ENCODE measurements around the gene CNOT8. TPM values are rescaled to one million over a fixed set of nuclear protein-coding genes. Genes with fewer than 3 reads are reported as not detected.

CNOT8 gene
- total RNA-seq, 1 experiment from 2014 or later = 64.3 TPM

GRCh38 chr5:154861946-154862345 lies 3.5 kb downstream of the CNOT8 start:
- H3K4me2 ChIP-seq (ENCODE audit: low read depth, low read length, poor library complexity, severe bottlenecking) = peak overlapping the region; percentile 2
- no peak for DNase-seq
- H3K27ac ChIP-seq (ENCODE audit: low read length) = no peak overlapping the region

GRCh38 chr5:154862766-154863165 lies 4.3 kb downstream of the CNOT8 start:
- peaks cover 33% of the 10 kb centered on the region for H3K4me1 ChIP-seq (ENCODE audit: low read length)
- peaks cover 89% of the 10 kb centered on the region for H3K79me2 ChIP-seq (ENCODE audit: low read length)
- H3K9ac ChIP-seq (ENCODE audit: low read length) = 0 out of 2 replicates have a peak overlapping the region, but pooled peaks have one; percentile 3
- H3K4me3 ChIP-seq (ENCODE audit: low read length) = no peak overlapping the region
- no peak overlapping the region for H2AFZ ChIP-seq (ENCODE audit: low read length)
- H3K9me3 ChIP-seq (ENCODE audit: low read length) = no peaks in the 10 kb centered on the region
- peak overlapping the region; percentile 2 for H3K4me2 ChIP-seq (ENCODE audit: low read depth, low read length, poor library complexity, severe bottlenecking)
- peaks cover 45% of the 10 kb centered on the region for H3K36me3 ChIP-seq (ENCODE audit: insufficient read depth, low read length)
- H4K20me1 ChIP-seq (ENCODE audit: insufficient read depth, low read depth, low read length) = peaks cover 15% of the 10 kb centered on the region; the same call in 1 of the 2 replicates
- no peaks in the 10 kb centered on the region for H3K9me2 ChIP-seq (replicated peaks; ENCODE audit: insufficient read depth, low read length)
- no peak for DNase-seq
- H3K27me3 ChIP-seq (ENCODE audit: low read length) = no peaks in the 10 kb centered on the region
- no peak overlapping the region for H3K27ac ChIP-seq (ENCODE audit: low read length)

More at GRCh38 chr5:154861946-154862345, 3.5 kb downstream of the CNOT8 start:
- peaks cover 85% of the 10 kb centered on the region for H3K79me2 ChIP-seq (ENCODE audit: low read length)
- peaks cover 40% of the 10 kb centered on the region for H3K36me3 ChIP-seq (ENCODE audit: insufficient read depth, low read length)
- no peak overlapping the region for H2AFZ ChIP-seq (ENCODE audit: low read length)
- peaks cover 15% of the 10 kb centered on the region; the same call in 1 of the 2 replicates for H4K20me1 ChIP-seq (ENCODE audit: insufficient read depth, low read depth, low read length)
- H3K4me3 ChIP-seq (ENCODE audit: low read length) = no peak overlapping the region
- no peak overlapping the region for H3K9ac ChIP-seq (ENCODE audit: low read length)
- no peaks in the 10 kb centered on the region for H3K9me2 ChIP-seq (replicated peaks; ENCODE audit: insufficient read depth, low read length)
- no peaks in the 10 kb centered on the region for H3K27me3 ChIP-seq (ENCODE audit: low read length)
- H3K9me3 ChIP-seq (ENCODE audit: low read length) = no peaks in the 10 kb centered on the region
- H3K4me1 ChIP-seq (ENCODE audit: low read length) = peaks cover 39% of the 10 kb centered on the region

- Histone ChIP-seq H3K9me3 (ENCODE audit: low read length) (no peaks in the 10 kb centered on the region), H3K79me2 (ENCODE audit: low read length) (peaks cover 91% of the 10 kb centered on the region), H2AFZ (ENCODE audit: low read length) (no peak overlapping the region), H3K27ac (ENCODE audit: low read length) (no peak overlapping the region), H3K9me2 (replicated peaks; ENCODE audit: insufficient read depth, low read length) (no peaks in the 10 kb centered on the region), H3K9ac (ENCODE audit: low read length) (no peak overlapping the region), H4K20me1 (ENCODE audit: insufficient read depth, low read depth, low read length) (peaks cover 15% of the 10 kb centered on the region; the same call in 1 of the 2 replicates), H3K4me1 (ENCODE audit: low read length) (peaks cover 33% of the 10 kb centered on the region), H3K36me3 (ENCODE audit: insufficient read depth, low read length) (peaks cover 47% of the 10 kb centered on the region), H3K4me3 (ENCODE audit: low read length) (no peak overlapping the region), H3K27me3 (ENCODE audit: low read length) (no peaks in the 10 kb centered on the region), H3K4me2 (ENCODE audit: low read depth, low read length, poor library complexity, severe bottlenecking) (no peak overlapping the region)
- DNase-seq = no peak
Observed at GRCh38 chr5:154863291-154864080, 5.1 kb downstream of the CNOT8 start.

GRCh38 chr5:154865466-154866184 lies 7.2 kb downstream of the CNOT8 start:
- peaks cover 15% of the 10 kb centered on the region; the same call in 1 of the 2 replicates for H4K20me1 ChIP-seq (ENCODE audit: insufficient read depth, low read depth, low read length)
- H3K27ac ChIP-seq (ENCODE audit: low read length) = no peak overlapping the region
- H3K79me2 ChIP-seq (ENCODE audit: low read length) = peaks cover 81% of the 10 kb centered on the region
- no peak overlapping the region for H3K4me2 ChIP-seq (ENCODE audit: low read depth, low read length, poor library complexity, severe bottlenecking)
- no peak overlapping the region for H3K9ac ChIP-seq (ENCODE audit: low read length)
- no peaks in the 10 kb centered on the region for H3K27me3 ChIP-seq (ENCODE audit: low read length)
- H2AFZ ChIP-seq (ENCODE audit: low read length) = no peak overlapping the region
- H3K4me1 ChIP-seq (ENCODE audit: low read length) = peaks cover 23% of the 10 kb centered on the region
- H3K36me3 ChIP-seq (ENCODE audit: insufficient read depth, low read length) = peaks cover 58% of the 10 kb centered on the region
- DNase-seq = no peak
- H3K9me3 ChIP-seq (ENCODE audit: low read length) = no peaks in the 10 kb centered on the region
- no peak overlapping the region for H3K4me3 ChIP-seq (ENCODE audit: low read length)
- H3K9me2 ChIP-seq (replicated peaks; ENCODE audit: insufficient read depth, low read length) = no peaks in the 10 kb centered on the region

GRCh38 chr5:154866841-154867240 lies 8.4 kb downstream of the CNOT8 start:
- DNase-seq = no peak
- no peak overlapping the region for H3K4me2 ChIP-seq (ENCODE audit: low read depth, low read length, poor library complexity, severe bottlenecking)
- peaks cover 13% of the 10 kb centered on the region for H3K4me1 ChIP-seq (ENCODE audit: low read length)
- H3K27ac ChIP-seq (ENCODE audit: low read length) = no peak overlapping the region
- H2AFZ ChIP-seq (ENCODE audit: low read length) = no peak overlapping the region
- no peak overlapping the region for H3K9ac ChIP-seq (ENCODE audit: low read length)
- peaks cover 63% of the 10 kb centered on the region for H3K36me3 ChIP-seq (ENCODE audit: insufficient read depth, low read length)
- H3K4me3 ChIP-seq (ENCODE audit: low read length) = no peak overlapping the region
- no peaks in the 10 kb centered on the region for H3K9me2 ChIP-seq (replicated peaks; ENCODE audit: insufficient read depth, low read length)
- H3K27me3 ChIP-seq (ENCODE audit: low read length) = no peaks in the 10 kb centered on the region
- H4K20me1 ChIP-seq (ENCODE audit: insufficient read depth, low read depth, low read length) = peaks cover 9% of the 10 kb centered on the region; the same call in 1 of the 2 replicates
- peaks cover 69% of the 10 kb centered on the region for H3K79me2 ChIP-seq (ENCODE audit: low read length)
- H3K9me3 ChIP-seq (ENCODE audit: low read length) = no peaks in the 10 kb centered on the region

- Histone ChIP-seq H2AFZ (ENCODE audit: low read length) (no peak overlapping the region), H3K27ac (ENCODE audit: low read length) (no peak overlapping the region), H3K36me3 (ENCODE audit: insufficient read depth, low read length) (peaks cover 62% of the 10 kb centered on the region), H3K79me2 (ENCODE audit: low read length) (peaks cover 50% of the 10 kb centered on the region), H3K4me3 (ENCODE audit: low read length) (no peak overlapping the region), H3K9ac (ENCODE audit: low read length) (no peak overlapping the region), H3K4me1 (ENCODE audit: low read length) (0 out of 2 replicates have a peak, but pooled peaks cover 3% of the 10 kb centered on the region), H3K4me2 (ENCODE audit: low read depth, low read length, poor library complexity, severe bottlenecking) (no peak overlapping the region), H3K27me3 (ENCODE audit: low read length) (no peaks in the 10 kb centered on the region), H3K9me2 (replicated peaks; ENCODE audit: insufficient read depth, low read length) (no peaks in the 10 kb centered on the region), H4K20me1 (ENCODE audit: insufficient read depth, low read depth, low read length) (no peaks in the 10 kb centered on the region), H3K9me3 (ENCODE audit: low read length) (no peaks in the 10 kb centered on the region)
- no peak for DNase-seq
Observed at GRCh38 chr5:154868702-154869101, 10.3 kb downstream of the CNOT8 start.

GRCh38 chr5:154871734-154872133 lies 13.3 kb downstream of the CNOT8 start:
- H3K9me3 ChIP-seq (ENCODE audit: low read length) = no peaks in the 10 kb centered on the region

GRCh38 chr5:154873791-154874331 lies 15.4 kb downstream of the CNOT8 start:
- Histone ChIP-seq H3K79me2 (ENCODE audit: low read length) (peaks cover 8% of the 10 kb centered on the region; the same call in 1 of the 2 replicates), H3K9me2 (replicated peaks; ENCODE audit: insufficient read depth, low read length) (no peaks in the 10 kb centered on the region), H3K4me1 (ENCODE audit: low read length) (no peaks in the 10 kb centered on the region), H3K4me3 (ENCODE audit: low read length) (no peak overlapping the region), H2AFZ (ENCODE audit: low read length) (no peak overlapping the region), H3K4me2 (ENCODE audit: low read depth, low read length, poor library complexity, severe bottlenecking) (no peak overlapping the region), H3K9ac (ENCODE audit: low read length) (no peak overlapping the region), H3K36me3 (ENCODE audit: insufficient read depth, low read length) (peaks cover 67% of the 10 kb centered on the region), H3K9me3 (ENCODE audit: low read length) (peaks cover 4% of the 10 kb centered on the region), H3K27me3 (ENCODE audit: low read length) (no peaks in the 10 kb centered on the region), H3K27ac (ENCODE audit: low read length) (no peak overlapping the region), H4K20me1 (ENCODE audit: insufficient read depth, low read depth, low read length) (no peaks in the 10 kb centered on the region)
- no peak for DNase-seq

More at GRCh38 chr5:154871734-154872133, 13.3 kb downstream of the CNOT8 start:
- Histone ChIP-seq H3K27me3 (ENCODE audit: low read length) (no peaks in the 10 kb centered on the region), H3K9ac (ENCODE audit: low read length) (no peak overlapping the region), H3K36me3 (ENCODE audit: insufficient read depth, low read length) (peaks cover 67% of the 10 kb centered on the region), H3K9me2 (replicated peaks; ENCODE audit: insufficient read depth, low read length) (no peaks in the 10 kb centered on the region), H3K4me1 (ENCODE audit: low read length) (no peaks in the 10 kb centered on the region), H3K4me3 (ENCODE audit: low read length) (no peak overlapping the region), H3K79me2 (ENCODE audit: low read length) (peaks cover 20% of the 10 kb centered on the region), H4K20me1 (ENCODE audit: insufficient read depth, low read depth, low read length) (no peaks in the 10 kb centered on the region), H3K4me2 (ENCODE audit: low read depth, low read length, poor library complexity, severe bottlenecking) (no peak overlapping the region), H2AFZ (ENCODE audit: low read length) (no peak overlapping the region), H3K27ac (ENCODE audit: low read length) (no peak overlapping the region)
- no peak for DNase-seq

All from Karpas-422 (cell line).